Activated T-cell treated with anti-CD3 and anti-CD28 coated beads, Interleukin-2, amount 50 U/mL, for 1 hour (primary cell): ENCODE measurements around the gene CAMTA1.

Experiments used
- DNase-seq: peaks from one replicate; pipeline ENCODE4 v3.0.0-alpha.2; 2020

Gene CAMTA1

DNA sequence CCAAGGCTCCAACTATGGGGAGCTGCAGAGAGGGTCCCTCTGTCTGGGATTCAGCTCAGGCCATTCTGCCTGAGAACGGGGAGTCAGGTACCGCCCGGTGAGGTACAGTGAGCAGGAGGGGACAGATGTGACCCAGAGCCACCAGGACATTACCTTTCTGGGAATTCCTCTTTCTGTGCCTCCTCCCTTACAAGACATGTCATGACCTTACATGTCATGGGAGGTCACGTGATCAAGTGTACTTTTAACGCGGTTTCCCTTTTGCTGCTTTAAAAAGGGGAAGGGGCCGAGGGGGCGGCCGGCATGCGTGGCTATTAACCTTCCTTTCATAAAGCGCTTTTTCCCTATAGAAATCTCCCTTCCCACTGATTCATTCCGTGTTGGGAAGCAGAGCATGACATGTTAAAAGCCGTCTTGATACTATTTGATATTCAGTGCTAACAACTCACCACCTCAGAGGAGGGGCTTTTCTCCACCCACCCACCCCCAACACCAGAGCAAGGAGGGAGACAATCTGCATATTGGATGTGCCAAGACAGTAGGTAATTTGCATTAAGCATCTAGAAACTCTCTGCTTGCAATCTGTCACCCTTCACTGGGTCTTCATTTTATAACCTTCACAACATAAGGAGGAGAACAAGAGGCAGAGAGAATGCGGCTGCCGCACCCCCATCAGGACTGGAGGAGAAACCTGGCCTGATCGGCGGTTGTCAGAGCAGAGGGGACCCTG, 872.2 kb downstream of the CAMTA1 start:
- no peak for DNase-seq

DNA sequence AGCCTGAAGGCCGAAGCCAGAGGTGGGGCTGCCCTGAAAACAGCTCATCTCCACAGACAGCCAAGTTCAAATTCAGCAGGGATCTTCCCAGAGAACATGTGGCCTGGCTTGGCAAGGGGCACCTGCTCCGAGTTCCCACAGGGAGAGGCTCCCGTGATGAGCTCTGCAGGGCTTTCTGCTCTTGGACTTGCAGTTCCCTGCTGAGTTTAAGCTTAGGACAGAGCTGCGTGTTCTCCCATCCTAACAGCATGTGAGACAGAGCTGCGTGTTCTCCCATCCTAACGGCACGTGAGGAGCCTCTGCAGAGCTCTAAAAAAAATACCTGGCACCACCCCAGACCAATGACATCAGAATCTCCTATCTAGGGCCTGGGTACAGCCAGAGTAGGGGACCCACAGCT, 872.8 kb downstream of the CAMTA1 start:
- no peak for DNase-seq

DNA sequence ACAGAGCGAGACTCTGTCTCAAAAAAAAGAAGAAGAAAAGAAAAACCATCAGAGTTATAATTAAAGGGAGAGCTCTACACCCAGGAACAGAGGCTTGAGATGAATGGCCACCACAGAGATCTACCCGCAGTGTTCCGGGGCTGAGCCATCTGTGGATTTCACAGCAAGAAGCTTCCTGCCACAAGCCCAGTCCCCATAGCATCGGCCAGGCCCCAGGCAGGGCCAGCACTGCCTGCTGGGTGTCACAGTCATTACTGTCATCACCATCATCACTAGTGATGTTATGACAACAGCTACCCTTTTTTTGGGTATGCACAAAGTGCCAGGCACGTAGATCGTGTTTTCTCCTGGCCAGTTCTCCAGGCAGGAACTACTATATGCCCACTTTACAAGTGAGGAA, 874.3 kb downstream of the CAMTA1 start:
- no peak for DNase-seq

DNA sequence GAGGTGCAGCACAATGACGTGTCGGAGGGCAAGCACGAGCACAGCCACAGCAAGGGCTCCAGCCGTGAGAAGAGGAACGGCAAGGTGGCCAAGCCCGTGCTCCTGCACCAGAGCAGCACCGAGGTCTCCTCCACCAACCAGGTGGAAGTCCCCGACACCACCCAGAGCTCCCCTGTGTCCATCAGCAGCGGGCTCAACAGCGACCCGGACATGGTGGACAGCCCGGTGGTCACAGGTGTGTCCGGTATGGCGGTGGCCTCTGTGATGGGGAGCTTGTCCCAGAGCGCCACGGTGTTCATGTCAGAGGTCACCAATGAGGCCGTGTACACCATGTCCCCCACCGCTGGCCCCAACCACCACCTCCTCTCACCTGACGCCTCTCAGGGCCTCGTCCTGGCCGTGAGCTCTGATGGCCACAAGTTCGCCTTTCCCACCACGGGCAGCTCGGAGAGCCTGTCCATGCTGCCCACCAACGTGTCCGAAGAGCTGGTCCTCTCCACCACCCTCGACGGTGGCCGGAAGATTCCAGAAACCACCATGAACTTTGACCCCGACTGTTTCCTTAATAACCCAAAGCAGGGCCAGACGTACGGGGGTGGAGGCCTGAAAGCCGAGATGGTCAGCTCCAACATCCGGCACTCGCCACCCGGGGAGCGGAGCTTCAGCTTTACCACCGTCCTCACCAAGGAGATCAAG, 878.3 kb downstream of the CAMTA1 start:
- DNase-seq: no peak

DNA sequence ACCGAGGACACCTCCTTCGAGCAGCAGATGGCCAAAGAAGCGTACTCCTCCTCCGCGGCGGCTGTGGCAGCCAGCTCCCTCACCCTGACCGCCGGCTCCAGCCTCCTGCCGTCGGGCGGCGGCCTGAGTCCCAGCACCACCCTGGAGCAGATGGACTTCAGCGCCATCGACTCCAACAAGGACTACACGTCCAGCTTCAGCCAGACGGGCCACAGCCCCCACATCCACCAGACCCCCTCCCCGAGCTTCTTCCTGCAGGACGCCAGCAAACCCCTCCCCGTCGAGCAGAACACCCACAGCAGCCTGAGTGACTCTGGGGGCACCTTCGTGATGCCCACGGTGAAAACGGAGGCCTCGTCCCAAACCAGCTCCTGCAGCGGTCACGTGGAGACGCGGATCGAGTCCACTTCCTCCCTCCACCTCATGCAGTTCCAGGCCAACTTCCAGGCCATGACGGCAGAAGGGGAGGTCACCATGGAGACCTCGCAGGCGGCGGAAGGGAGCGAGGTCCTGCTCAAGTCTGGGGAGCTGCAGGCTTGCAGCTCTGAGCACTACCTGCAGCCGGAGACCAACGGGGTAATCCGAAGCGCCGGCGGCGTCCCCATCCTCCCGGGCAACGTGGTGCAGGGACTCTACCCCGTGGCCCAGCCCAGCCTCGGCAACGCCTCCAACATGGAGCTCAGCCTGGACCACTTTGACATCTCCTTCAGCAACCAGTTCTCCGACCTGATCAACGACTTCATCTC, 879.1 kb downstream of the CAMTA1 start:
- no peak for DNase-seq

DNA sequence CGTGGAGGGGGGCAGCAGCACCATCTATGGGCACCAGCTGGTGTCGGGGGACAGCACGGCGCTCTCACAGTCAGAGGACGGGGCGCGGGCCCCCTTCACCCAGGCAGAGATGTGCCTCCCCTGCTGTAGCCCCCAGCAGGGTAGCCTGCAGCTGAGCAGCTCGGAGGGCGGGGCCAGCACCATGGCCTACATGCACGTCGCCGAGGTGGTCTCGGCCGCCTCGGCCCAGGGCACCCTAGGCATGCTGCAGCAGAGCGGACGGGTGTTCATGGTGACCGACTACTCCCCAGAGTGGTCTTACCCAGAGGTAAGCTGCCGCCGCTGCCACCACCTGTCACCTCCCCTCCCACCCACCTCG, 879.6 kb downstream of the CAMTA1 start:
- DNase-seq: no peak

DNA sequence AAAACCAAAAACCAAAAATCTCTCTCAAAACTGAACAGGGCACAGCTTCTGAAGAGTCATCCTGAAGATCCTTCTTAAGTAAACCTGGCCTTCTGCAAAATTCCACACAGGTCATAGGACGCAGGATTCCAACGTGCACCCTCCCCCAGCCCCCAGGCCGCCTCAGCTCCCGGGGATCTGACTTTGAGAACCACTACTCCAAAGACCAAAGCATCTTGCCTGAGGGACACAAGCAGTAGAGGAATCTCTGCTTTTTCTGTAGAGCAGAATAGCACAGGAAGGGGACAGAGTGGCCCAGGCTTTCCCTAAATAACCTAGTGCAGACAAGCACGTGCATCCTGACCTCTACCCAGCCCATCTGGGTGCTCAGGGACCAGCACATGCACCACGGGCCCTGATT, 881.0 kb downstream of the CAMTA1 start:
- no peak for DNase-seq

DNA sequence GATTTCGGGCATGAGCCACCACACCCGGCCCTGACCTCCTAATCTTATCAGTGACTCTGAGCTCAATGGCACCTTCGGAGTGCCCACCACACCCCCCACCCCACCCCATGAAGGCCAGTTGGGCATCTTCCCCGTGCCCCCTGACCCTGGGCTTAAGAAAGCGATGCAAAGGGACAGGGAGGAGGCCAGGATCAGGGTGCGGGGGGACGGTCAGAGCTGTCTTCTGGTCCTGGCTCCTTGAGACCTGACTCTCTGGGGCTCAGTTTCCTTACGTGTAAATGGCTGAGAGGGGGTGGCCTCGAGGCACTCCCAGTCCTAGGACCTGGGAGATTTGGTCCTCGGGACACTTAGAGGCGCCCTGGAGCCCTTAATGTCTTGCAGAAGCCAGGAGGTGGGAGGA, 881.9 kb downstream of the CAMTA1 start:
- DNase-seq: no peak

DNA sequence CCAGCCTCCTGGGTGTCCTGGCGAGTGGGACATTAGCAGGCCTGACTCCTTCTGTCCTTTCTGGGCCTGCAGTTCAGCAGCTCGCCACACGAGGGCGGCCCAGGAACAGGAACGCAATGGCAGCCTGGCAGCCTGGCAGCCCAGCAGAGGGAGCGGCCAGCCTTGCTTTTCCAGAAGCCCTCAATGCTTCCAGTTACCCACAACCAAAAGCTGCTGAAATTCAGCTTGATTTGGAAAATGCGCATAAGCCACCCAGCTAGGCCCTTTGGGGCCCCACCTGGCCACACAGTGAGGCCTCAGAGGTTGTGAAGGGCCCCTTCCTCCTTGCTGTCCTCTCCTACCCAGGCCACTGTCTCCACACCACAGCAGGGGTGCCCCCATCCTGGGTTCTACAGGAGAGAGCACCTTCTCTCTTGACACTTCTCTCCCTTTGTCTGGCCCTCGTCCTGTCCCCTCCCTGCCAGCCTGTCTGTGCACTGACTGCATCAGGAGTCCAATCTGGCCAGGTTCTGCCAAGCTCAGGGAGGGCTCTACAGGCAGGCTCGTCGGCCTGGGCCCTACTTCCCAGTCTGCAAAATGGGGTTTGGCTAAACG, 882.5 kb downstream of the CAMTA1 start:
- peak; percentile 90 for DNase-seq

DNA sequence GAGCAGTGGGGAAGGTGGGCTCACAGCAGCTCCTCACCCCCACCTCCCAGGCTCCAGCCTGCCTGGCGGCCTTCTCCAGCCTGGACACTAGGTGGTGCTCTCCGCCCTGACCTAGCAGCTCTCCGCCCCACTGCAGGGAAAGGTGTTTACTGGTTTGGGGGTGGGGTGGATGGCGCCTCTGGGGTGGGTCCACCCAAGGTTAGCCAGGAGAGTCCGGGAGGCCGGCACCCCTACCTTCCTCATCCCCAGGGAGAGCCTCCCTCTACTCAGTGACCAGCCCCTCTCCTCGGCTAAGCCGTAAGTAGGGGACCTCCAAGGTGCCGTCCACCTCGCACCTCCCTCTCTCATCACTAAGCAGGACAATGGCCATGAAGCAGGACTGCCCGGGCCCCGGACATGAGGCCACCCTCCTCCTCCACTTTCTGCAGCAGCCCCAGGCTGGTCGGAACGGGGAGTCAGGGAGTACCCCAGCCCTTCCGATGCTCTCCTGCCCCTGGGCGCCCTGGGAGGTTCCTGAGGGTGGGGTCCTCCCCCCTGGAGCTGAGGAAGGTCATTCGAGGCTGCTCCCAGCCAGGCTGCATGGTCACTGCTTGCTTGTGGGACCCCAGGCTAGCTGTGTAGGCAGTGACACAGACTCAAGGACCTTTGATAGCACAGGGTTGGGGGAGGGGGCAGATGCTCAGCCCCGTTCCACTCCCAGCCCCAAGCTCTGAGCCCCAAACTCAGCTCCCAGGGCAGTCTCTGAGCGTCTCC, 884.5 kb downstream of the CAMTA1 start:
- DNase-seq: peak; percentile 65

DNA sequence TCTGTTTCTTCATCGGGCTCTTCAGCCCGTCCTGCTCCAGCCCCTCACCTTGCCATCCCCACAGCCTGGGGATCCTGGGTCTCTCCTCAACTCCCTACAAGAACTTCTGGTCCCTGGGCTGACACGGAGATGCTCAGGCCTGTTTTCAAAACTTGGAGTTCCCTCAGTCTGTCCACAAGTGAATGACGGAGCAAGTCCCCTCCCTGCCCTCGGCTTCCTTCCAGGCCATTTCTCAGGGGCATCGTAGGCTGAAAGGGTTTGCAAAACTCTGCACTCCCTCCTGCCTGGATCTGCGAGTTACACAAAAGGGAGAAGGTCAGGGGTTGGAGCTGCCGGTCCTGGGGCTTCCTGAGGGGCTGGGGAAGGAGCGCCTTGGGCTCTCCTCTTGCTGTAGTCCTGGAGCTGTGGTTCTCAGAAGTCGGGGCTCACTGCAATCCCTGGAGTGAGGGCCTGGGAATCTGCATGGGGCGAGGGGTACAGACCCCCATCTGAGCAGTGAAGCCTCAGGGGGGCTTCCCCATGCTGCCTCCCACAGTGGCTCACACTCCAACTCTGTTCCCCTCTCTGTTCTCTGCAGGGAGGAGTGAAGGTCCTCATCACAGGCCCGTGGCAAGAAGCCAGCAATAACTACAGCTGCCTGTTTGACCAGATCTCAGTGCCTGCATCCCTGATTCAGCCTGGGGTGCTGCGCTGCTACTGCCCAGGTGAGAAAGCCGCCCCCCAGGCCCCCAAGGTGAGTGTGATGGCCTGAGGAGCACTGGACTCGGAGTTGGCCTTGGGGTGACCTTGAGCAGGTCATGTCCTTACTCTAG, 885.3 kb downstream of the CAMTA1 start:
- no peak for DNase-seq

DNA sequence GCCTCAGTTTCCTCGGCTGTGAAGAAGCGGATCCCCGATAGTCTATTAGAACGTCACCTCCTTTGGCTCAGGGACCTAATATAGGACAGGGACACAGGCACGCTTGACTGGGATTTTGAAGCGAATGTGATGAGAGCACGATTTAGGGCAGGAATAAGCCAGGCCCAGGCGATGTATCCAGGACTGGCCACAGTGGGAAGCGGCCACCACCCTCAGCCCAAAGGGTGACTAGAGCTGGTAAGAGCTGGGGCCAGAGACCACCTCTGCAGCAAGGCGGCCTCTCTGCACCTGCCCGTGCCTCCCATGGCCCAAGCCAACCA, 885.9 kb downstream of the CAMTA1 start:
- no peak for DNase-seq

DNA sequence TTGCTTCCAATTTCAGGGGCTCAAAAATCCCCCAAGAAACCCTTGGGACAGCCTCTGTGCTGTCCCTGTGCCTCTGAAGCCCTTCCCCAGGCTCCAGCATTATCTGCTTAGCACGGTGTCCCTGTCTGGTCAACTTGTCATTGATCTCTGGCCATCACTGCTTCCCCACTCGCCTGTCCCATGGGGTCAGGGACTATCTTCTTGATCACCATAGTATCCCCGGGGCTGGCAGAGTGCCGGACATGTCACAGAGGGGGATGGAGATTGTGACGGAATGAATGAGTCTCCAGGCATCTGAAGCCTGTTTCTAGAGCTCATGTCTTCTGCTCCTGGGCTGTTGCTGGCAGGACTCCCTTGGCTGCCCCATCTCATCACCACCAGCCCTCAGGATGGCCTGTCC, 886.4 kb downstream of the CAMTA1 start:
- DNase-seq: no peak

DNA sequence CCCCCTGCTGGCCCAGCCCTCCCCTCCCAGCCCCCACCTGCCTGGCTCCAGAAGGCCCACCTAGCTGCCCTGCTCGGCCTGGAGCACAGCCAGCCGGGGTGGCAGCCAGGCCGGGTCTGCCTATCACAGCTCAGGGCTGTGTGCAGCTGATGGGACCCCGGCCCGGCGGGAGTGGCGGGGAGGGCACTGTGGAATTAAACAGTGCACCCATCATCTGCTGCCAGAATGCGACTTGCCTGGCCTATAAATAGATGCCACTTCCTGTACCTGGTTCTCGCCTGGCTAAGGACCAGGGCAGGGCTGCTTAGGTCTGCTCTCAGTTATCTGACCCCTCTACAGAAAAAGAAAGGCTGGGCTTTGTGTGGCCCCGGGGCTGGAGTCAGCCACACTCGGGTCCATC, 887.6 kb downstream of the CAMTA1 start:
- DNase-seq: no peak

DNA sequence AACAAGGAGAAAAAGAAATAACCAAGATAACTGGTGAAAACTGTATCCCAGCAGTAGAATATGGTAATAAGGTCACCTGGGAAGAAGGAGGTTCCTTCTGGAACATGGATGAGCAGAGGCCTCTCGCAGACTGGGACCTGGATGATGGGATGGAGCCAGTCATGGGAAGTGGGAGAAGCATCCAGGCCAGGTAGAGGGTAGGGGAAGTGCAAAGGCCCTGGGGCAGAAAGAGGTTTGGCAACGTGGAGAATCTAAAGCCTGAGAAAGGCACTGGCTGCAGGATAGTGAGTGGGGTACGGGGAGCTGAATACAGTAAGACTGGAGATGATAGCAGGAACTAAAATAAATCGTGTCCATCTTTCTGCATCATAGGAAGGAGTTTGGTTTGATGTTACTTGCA, 889.7 kb downstream of the CAMTA1 start:
- DNase-seq: no peak

DNA sequence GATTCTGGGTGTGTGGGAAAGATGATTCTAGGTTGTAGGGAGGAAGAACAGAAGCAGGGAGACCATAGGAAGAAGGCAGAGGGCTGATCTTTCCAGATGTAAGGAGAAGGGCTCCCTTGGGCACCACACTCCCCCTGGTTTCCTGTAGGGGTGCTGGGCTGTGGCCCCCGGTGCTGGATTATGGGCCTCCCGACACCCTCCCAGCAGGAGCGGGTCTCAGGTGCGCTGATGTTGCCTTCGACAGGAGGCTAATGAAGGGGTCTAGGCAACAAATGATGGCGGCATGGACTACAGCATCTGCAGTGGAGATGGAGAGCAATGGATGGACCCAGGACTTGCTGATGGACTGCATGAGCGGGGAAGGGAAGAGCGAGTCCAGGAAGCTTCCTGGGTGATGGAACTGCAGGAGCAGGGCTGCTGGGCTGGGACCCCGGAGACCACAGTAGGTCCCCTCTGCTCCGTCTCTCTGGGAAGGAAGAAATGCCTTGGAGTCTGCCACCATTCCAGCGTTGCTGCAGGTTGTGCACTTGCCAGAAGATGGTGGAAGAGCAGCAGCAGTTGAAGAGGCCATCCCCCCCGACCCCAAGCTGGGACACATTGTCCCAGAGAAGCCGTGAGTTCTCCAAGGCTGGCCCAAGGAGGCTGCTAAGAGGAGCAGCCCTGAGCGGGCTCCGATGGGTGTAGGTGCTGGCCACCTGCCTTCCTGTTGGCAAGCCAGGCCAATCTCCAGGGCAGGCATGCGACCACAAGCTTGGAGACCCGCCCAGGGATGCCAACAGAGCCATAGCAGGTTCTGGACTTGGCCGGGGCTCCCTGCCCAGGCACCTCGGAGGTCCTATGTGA, 890.4 kb downstream of the CAMTA1 start:
- DNase-seq: no peak

DNA sequence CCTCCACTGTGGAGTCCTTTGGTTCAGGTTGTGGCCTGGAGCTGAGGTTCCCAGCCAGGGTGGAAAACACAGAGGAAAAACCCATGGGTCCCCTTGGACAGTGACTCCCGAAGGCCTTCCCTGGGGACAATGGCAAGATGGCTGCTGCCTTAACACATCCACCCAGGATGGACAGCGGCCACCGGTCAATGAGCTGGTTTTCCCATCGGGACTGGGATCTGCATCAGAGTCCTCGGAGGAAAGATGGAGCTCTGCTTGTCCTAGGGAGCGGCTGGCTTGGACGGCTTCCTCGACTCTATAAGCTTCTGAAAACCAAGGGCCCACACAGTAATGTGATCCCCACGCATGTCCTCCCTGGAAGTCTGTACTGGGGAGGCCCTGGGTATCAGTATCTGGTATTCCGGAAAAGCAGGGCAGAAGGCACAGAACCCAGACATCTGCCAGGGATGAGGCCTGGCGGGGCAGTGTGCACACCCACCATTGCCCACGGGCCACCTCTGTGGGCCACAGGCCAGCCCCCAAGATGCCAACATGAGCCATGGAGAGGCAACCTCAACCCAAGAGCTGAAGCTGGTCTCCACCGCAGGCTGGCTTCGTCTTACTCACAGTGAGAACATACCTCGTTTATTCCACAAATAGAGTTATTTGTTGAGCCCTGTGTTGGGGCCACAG, 891.2 kb downstream of the CAMTA1 start:
- no peak for DNase-seq

DNA sequence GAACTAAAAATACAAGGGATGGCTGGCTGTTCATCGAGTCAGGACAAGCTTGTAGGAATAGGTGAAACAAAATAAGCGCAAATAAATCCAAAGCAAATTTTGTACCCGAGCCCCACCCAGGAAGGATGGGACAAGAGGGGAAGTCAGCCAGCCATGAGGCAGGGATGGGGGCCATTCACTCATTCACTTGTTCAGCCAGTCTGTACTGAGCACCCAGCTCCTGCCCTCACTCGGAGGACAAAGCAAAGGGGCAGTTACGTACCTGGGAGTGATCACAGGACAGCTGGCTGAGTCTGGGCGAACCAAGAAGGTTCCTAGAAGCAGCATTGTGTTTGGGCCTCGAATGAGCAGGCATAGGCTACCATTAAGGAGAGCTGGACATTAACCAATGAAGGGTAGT, 891.9 kb downstream of the CAMTA1 start:
- no peak for DNase-seq

DNA sequence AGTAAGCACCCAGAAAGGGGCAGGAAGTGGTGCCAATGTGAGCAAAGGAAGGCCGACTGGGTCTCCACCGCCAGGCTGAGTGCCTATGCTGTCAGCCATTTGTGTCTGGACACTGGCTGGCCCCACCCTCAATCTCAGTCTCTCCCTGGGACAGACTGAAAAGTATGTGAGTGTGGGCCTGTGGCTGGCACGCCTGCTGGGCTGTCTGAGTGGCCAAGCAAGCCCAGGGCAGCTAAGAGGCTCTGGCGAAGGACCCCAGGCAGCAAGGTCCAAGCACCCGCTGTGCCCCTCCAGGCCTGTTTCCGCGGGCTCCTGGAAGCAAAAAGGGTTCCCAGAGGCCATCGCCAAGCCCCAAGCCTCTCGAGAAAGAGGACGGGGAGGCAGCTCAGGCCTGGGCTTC, 892.6 kb downstream of the CAMTA1 start:
- no peak for DNase-seq

DNA sequence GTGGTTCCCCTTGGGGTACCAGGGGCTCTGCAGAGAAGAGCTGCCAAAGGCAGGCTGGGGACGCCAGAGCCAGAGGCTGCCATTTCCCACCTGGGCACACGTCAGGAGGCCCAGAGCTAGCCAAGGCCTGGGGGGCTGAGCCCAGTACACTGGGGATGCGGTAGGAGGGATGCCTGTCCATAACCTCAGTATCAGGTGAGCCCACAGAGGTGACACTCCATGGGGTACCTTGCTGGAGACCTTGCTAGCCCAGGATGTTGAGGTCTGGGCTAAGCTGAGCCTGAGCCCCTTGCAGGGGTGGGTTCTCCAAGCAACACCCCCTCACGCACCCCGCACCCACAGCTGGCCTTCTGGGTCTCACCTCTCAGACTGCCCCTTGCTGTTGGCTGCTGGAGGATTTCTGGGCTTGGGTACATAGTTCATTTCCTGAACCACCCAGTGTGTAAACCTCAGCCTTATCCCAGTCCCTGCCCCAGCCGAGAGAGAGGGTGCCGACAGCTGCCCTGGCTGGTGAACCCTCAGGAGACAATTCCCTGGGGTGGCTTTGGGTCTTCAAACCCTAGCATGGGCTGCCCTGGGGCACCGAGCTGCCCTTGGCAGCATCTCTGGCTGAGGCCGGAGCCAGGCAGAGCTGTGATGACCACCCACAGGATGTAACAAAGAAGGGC, 893.4 kb downstream of the CAMTA1 start:
- no peak for DNase-seq
